ENCODE measurements around the gene RAB12.

The RAB12 gene

DNA sequence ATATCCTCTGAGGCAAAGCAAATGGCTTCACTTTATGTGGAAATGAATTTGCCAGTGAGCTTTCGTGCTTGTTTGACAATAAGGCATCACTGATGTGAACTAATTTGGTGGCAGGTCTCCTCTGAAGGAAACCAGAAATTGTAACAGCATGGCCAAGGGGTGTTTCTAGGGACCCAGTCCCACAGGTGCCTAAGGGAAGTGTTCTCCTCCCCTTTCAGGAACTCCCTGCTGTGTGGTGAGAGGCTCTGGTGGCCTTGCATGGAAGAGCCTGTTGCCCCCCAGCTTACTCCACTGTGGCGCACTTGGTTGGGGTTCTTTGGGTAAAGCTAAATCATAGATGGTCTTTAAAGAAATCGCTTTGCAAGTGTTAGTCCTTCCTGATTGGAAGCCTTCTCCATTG lies 20.4 kb downstream of the RAB12 start:
- Histone ChIP-seq H3K27me3 (ENCODE audit: insufficient read depth, low read depth, severe bottlenecking) (no peaks in the 10 kb centered on the region), H3K36me3 (peaks cover 55% of the 10 kb centered on the region), H3K27ac (no peak overlapping the region), H3K9me3 (ENCODE audit: severe bottlenecking) (no peaks in the 10 kb centered on the region), H3K4me3 (ENCODE audit: low read depth, low read length) (no peak overlapping the region)
- no peak for DNase-seq
- TF ChIP-seq, protein P1, sequence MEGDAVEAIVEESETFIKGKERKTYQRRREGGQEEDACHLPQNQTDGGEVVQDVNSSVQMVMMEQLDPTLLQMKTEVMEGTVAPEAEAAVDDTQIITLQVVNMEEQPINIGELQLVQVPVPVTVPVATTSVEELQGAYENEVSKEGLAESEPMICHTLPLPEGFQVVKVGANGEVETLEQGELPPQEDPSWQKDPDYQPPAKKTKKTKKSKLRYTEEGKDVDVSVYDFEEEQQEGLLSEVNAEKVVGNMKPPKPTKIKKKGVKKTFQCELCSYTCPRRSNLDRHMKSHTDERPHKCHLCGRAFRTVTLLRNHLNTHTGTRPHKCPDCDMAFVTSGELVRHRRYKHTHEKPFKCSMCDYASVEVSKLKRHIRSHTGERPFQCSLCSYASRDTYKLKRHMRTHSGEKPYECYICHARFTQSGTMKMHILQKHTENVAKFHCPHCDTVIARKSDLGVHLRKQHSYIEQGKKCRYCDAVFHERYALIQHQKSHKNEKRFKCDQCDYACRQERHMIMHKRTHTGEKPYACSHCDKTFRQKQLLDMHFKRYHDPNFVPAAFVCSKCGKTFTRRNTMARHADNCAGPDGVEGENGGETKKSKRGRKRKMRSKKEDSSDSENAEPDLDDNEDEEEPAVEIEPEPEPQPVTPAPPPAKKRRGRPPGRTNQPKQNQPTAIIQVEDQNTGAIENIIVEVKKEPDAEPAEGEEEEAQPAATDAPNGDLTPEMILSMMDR (IDR thresholded peaks at IDR 0.05; ENCODE audit: low read depth, low read length), result no peak

DNA sequence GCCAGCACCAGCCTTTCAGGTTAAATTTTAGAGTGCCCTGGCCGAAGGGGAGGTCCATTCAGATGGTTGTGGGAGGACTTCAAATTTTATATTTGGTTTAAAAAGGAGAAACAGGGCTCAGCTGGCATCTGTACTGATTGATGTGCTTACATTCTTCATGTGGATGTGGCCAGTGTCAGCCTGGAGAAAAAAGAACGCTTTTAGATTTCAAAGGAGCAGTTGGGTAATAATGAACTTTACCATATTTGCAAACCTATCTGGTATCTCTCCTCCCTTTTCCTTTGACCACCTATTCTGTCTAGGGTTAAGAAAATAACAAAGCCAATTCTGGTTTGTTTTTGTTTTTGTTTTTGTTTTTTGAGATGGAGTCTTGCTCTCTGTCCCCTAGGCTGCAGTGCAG lies 21.3 kb downstream of the RAB12 start:
- TF ChIP-seq, protein P1 (IDR thresholded peaks at IDR 0.05; ENCODE audit: low read depth, low read length), result no peak
- Histone ChIP-seq H3K9me3 (ENCODE audit: severe bottlenecking) (no peaks in the 10 kb centered on the region), H3K27me3 (ENCODE audit: insufficient read depth, low read depth, severe bottlenecking) (no peaks in the 10 kb centered on the region), H3K36me3 (peaks cover 57% of the 10 kb centered on the region), H3K4me3 (ENCODE audit: low read depth, low read length) (no peak overlapping the region), H3K27ac (no peak overlapping the region)
- no peak for DNase-seq

DNA sequence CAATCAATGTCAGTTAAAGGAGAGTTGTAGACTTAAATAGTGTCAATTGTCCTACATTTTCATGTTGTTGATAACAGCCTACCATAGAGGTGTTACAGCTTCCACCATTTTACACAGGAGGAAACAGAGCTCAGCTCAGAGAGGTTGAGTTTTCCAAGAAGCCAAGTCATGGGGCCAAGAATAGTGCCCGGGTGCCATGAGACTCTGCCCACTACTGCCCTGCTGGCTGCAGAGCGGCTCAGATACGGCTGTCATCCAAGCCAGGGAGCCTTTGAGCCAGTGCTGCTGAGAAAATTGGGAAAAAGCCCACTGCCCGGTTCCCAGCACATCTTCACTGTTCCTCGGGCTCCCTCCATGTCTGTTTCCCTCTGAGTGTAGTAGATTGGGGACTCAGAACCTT lies 22.0 kb downstream of the RAB12 start:
- no peak overlapping the region for H3K27ac ChIP-seq
- H3K4me3 ChIP-seq (ENCODE audit: low read depth, low read length), result no peak overlapping the region
- peaks cover 57% of the 10 kb centered on the region for H3K36me3 ChIP-seq

DNA sequence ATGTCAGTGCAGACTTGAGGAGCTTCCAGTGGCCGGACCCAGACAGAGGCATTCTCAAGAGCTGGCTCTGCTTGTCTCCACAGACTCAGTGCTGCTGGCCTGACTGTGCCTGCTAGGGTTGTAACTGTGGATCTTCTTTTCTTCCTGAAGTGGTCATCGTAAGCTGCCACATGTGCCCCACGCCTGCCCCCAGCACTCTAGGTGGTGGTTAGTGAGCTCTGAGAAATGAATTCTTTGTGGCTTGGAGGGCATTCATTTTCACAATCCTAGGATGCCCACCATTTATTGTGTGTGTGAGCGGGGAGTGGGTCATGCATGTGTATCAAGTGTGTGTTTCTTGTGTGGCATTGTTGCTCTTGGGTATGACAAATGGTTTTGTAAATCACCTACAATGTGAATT lies 23.1 kb downstream of the RAB12 start:
- no peaks in the 10 kb centered on the region for H3K9me3 ChIP-seq (ENCODE audit: severe bottlenecking)
- DNase-seq, result no peak
- TF ChIP-seq, protein P1 (IDR thresholded peaks at IDR 0.05; ENCODE audit: low read depth, low read length), result no peak
- H3K36me3 ChIP-seq, result peaks cover 54% of the 10 kb centered on the region
- no peak overlapping the region for H3K27ac ChIP-seq
- no peak overlapping the region for H3K4me3 ChIP-seq (ENCODE audit: low read depth, low read length)
- H3K27me3 ChIP-seq (ENCODE audit: insufficient read depth, low read depth, severe bottlenecking), result no peaks in the 10 kb centered on the region

More for the DNA sequence above, 22.0 kb downstream of the RAB12 start:
- TF ChIP-seq, protein P1 (IDR thresholded peaks at IDR 0.05; ENCODE audit: low read depth, low read length), result no peak
- H3K9me3 ChIP-seq (ENCODE audit: severe bottlenecking), result no peaks in the 10 kb centered on the region
- H3K27me3 ChIP-seq (ENCODE audit: insufficient read depth, low read depth, severe bottlenecking), result no peaks in the 10 kb centered on the region
- no peak for DNase-seq

DNA sequence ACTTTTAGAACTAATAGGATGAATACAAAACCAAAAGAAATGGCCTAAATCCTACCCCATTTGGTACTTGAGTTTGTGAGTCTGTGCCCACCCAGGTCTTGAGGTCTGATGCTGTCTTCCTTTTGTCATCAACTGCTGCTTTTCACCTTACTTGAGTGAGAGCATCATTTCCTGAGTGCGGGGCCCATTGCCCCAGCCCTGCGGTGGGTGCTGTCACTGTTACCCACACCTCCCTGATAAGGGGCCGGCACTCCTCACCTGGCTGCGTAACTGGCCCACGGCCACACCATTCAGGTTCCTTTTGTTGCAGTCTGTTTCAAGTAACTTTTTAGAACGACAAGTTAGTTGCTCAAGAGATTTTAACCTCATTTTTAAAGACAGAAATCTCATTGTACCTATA lies 25.3 kb downstream of the RAB12 start:
- TF ChIP-seq, protein P1 (IDR thresholded peaks at IDR 0.05; ENCODE audit: low read depth, low read length), result no peak
- no peak overlapping the region for H3K4me3 ChIP-seq (ENCODE audit: low read depth, low read length)
- H3K27ac ChIP-seq, result no peak overlapping the region
- DNase-seq, result no peak
- no peaks in the 10 kb centered on the region for H3K27me3 ChIP-seq (ENCODE audit: insufficient read depth, low read depth, severe bottlenecking)
- no peaks in the 10 kb centered on the region for H3K9me3 ChIP-seq (ENCODE audit: severe bottlenecking)
- H3K36me3 ChIP-seq, result peaks cover 64% of the 10 kb centered on the region

DNA sequence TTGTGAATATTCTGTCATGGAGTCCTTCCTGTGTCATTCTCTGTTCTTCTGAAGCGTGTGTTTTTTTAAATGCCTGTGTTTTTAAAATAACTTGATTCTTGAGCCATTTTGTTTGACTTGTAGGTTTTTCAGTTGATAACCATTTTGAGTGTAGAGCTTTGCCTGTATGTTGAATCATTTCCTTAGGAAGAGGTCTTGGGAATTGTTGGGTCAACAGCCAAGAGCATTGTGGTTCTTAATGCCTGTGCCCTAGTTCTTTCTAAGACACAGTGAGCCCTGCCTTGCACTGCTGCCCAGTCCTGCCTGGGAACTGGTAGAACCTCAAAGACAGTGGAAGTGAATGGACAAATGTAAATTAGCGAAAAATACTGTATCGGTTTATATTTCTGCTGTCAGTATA lies 25.9 kb downstream of the RAB12 start:
- DNase-seq, result no peak
- no peaks in the 10 kb centered on the region for H3K27me3 ChIP-seq (ENCODE audit: insufficient read depth, low read depth, severe bottlenecking)
- H3K9me3 ChIP-seq (ENCODE audit: severe bottlenecking), result no peaks in the 10 kb centered on the region
- no peak overlapping the region for H3K27ac ChIP-seq
- TF ChIP-seq, protein P1 (IDR thresholded peaks at IDR 0.05; ENCODE audit: low read depth, low read length), result no peak
- no peak overlapping the region for H3K4me3 ChIP-seq (ENCODE audit: low read depth, low read length)
- H3K36me3 ChIP-seq, result peaks cover 64% of the 10 kb centered on the region
